ENCODE data around the gene NT5DC2. TPM values are rescaled to one million over a fixed set of nuclear protein-coding genes. Genes with fewer than 3 reads are reported as not detected.

NT5DC2 gene
- total RNA-seq, 1 donor from 2014 or later, result 32.2 TPM

GRCh38 chr3:52524752-52525679, 8.6 kb downstream of the NT5DC2 start:
- peak; percentile 66 for DNase-seq

GRCh38 chr3:52524258-52524751, 9.4 kb downstream of the NT5DC2 start:
- DNase-seq, result no peak

GRCh38 chr3:52523386-52524257, 10.0 kb downstream of the NT5DC2 start:
- no peak for DNase-seq

GRCh38 chr3:52522651-52523251, 10.9 kb downstream of the NT5DC2 start:
- no peak for DNase-seq

- DNase-seq, result no peak
Measured at GRCh38 chr3:52521881-52522650, 11.6 kb downstream of the NT5DC2 start.

- no peak for DNase-seq
Measured at GRCh38 chr3:52521488-52521824, 12.2 kb downstream of the NT5DC2 start.

GRCh38 chr3:52520716-52521487, 12.8 kb downstream of the NT5DC2 start:
- no peak for DNase-seq

GRCh38 chr3:52520141-52520667, 13.5 kb downstream of the NT5DC2 start:
- DNase-seq, result no peak

GRCh38 chr3:52519445-52520140, 14.1 kb downstream of the NT5DC2 start:
- DNase-seq, result no peak

GRCh38 chr3:52518723-52519444, 14.8 kb downstream of the NT5DC2 start:
- DNase-seq, result no peak

- DNase-seq, result no peak
Measured at GRCh38 chr3:52517796-52518722, 15.6 kb downstream of the NT5DC2 start.

- DNase-seq, result no peak
Measured at GRCh38 chr3:52516509-52517195, 17.0 kb downstream of the NT5DC2 start.

- no peak for DNase-seq
Measured at GRCh38 chr3:52515192-52515591, 18.5 kb downstream of the NT5DC2 start.

GRCh38 chr3:52514576-52514975, 19.1 kb downstream of the NT5DC2 start:
- DNase-seq, result no peak

GRCh38 chr3:52513281-52513680, 20.4 kb downstream of the NT5DC2 start:
- no peak for DNase-seq

- DNase-seq, result no peak
Measured at GRCh38 chr3:52512727-52513126, 20.9 kb downstream of the NT5DC2 start.

GRCh38 chr3:52512105-52512504, 21.6 kb downstream of the NT5DC2 start:
- no peak for DNase-seq

- DNase-seq, result no peak
Measured at GRCh38 chr3:52511509-52511908, 22.1 kb downstream of the NT5DC2 start.

Data from dermis blood vessel endothelial cell (primary cell).